Right lobe of liver (tissue), 6 donors: ENCODE results near the gene FAM124B. TPM values are rescaled to one million over a fixed set of nuclear protein-coding genes. Genes with fewer than 3 reads are reported as not detected.

ENCODE experiments used
- ATAC-seq, 4 donors: fragments of 200-7000 bp; cut with Tn5 transposase; one replicate each; pipeline ENCODE4 v1.9.1; 2020; ENCODE audit warnings: mild to moderate bottlenecking in 4 of 4, moderate library complexity in 4 of 4
- DNase-seq, 3 donors: peaks; one replicate each; pipeline ENCODE4 v3.0.0-alpha.2; 2020
- H3K27ac ChIP-seq, 3 donors: fragments of 200-600 bp; one replicate each; pipeline ENCODE4 v1.8.0; 2022
- H3K27me3 ChIP-seq, 2 donors: fragments of 200-600 bp; one replicate each; pipeline ENCODE4 v1.8.0; 2022
- H3K36me3 ChIP-seq, 4 donors: fragments of 200-600 bp; sonication (generic) in 1 of 4; one replicate each; pipeline versions ENCODE4 v1.5.1 to v1.8.0; 2017 to 2022; ENCODE audit warnings: control low read depth in 1 of 4
- H3K4me1 ChIP-seq, 4 donors: fragments of 200-600 bp; sonication (generic) in 1 of 4; one replicate each; pipeline versions ENCODE4 v1.5.1 to v1.8.0; 2017 to 2022; ENCODE audit warnings: control low read depth in 1 of 4
- H3K4me3 ChIP-seq, 3 donors: fragments of 200-600 bp; one replicate each; pipeline ENCODE4 v1.8.0; 2022
- H3K9me3 ChIP-seq, 4 donors: fragments of 200-600 bp; sonication (generic) in 1 of 4; one replicate each; pipeline versions ENCODE4 v1.5.1 to v1.8.0; 2017 to 2022; ENCODE audit warnings: control low read depth in 1 of 4
- CTCF ChIP-seq, 4 donors: fragments of 200-600 bp in 3 of 4; fragments of 450-650 bp in 1 of 4; IDR thresholded peaks; one replicate each; pipeline versions ENCODE4 v1.5.1 to v1.8.0; 2016 to 2022; ENCODE audit warnings: antibody characterized with exemption in 4 of 4, mild to moderate bottlenecking in 2 of 4
- POLR2A ChIP-seq: fragments of 450-650 bp; IDR thresholded peaks from one replicate; pipeline ENCODE4 v1.6.1; 2017; ENCODE audit warnings: antibody characterized with exemption, mild to moderate bottlenecking
- WGBS: methylation state at CpG from one replicate; pipeline ENCODE4 v1.1.6; 2018; ENCODE audit warnings: low coverage, low lambda C conversion rate; ENCODE audit not compliant: insufficient coverage; ENCODE audit errors: missing lambda C conversion rate; 5-methylcytosine and 5-hydroxymethylcytosine counted together
- intact Hi-C, 2 donors: fragments of 100-400 bp; cut with DNase I; formaldehyde crosslinking; loops; one replicate each; pipeline versions ENCODE4 v1.11.2 to v1.14.1; 2022
- total RNA-seq, 6 experiments: library from RNA; depleted of rRNA in 2 of 6; stranded (reverse); fragments of >200 nt in 2 of 6; fragmentation: NEBNext Ultra II Directional in 3 of 6; extraction: Animal tissue kit (Norgen Biotek cat#: 25700) in 3 of 6; gene quantifications; one replicate each; pipeline versions ENCODE4 v1.1.0 to v1.2.4, GENCODE V29; 2016 to 2023
- donor health status: DM: no; HTN: yes; CAD: no.
- donor health status: DM: no; HTN: no; CAD: no.
- donor health status: DM: no; HTN: no; CAD: no.
- donor health status: DM: no; HTN: yes; CAD: no.
- donor health status: DM: no; HTN: yes; CAD: no.

The FAM124B gene
- total RNA-seq, 6 experiments from 2014 or later: 0.14 to 2.4 (median 0.56) TPM

- H3K27me3 ChIP-seq: no peaks in the 10 kb centered on the region
- H3K4me1 ChIP-seq: no peaks in the 10 kb centered on the region
- DNase-seq: no peak
- no peaks in the 10 kb centered on the region for H3K9me3 ChIP-seq
- H3K4me3 ChIP-seq: no peak overlapping the region
- no peak overlapping the region for H3K27ac ChIP-seq
- ATAC-seq: no peak
- H3K36me3 ChIP-seq: no peaks in the 10 kb centered on the region
- WGBS: 88% methylated on average over 3 of the region's 9 CpGs
- TF ChIP-seq CTCF (IDR thresholded peaks at IDR 0.05) (no peak), POLR2A (no peak)
- intact Hi-C loops: no loop called here
Measured at GRCh38 chr2:224395620-224396390, 6.1 kb downstream of the FAM124B start.

- no peaks in the 10 kb centered on the region for H3K9me3 ChIP-seq
- no peak overlapping the region for H3K27ac ChIP-seq
- TF ChIP-seq CTCF (IDR thresholded peaks at IDR 0.05) (no peak), POLR2A (no peak)
- H3K4me3 ChIP-seq: no peak overlapping the region
- H3K4me1 ChIP-seq: no peaks in the 10 kb centered on the region
- ATAC-seq (no peak), DNase-seq (no peak)
- H3K27me3 ChIP-seq: no peaks in the 10 kb centered on the region
- H3K36me3 ChIP-seq: no peaks in the 10 kb centered on the region
- WGBS: no CpG with 5 or more reads among the region's 3 CpGs
- intact Hi-C loops: no loop called here
Measured at GRCh38 chr2:224393157-224393872, 8.6 kb downstream of the FAM124B start.

DNA sequence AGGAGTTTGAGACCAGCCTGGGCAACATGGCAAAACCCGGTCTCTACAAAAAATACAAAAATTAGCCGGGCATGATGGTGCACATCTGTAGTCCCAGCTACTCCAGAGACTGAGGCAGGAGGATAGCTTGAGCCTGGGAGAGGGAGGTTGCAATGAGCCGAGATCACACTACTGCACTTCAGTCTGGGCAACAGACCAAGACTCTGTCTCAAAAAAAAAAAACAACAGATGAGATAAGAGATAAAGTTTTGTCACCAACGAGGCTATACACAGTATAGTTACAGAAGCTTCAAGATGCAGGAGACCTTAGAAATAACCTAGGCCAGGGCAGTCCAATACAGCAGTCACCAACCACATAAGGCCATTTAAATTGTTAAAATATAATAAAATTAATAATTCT is 9.4 kb downstream of the FAM124B start:
- no peak for ATAC-seq
- intact Hi-C loops: no loop called here

GRCh38 chr2:224389317-224389716 is 12.6 kb downstream of the FAM124B start:
- ATAC-seq: no peak
- 83% methylated on average over 5 of the region's 5 CpGs for WGBS
- no peaks in the 10 kb centered on the region for H3K27me3 ChIP-seq
- H3K36me3 ChIP-seq: no peaks in the 10 kb centered on the region
- no peak for TF ChIP-seq POLR2A
- no peak for TF ChIP-seq CTCF (IDR thresholded peaks at IDR 0.05)
- H3K4me3 ChIP-seq: no peak overlapping the region
- intact Hi-C loops: no loop called here
- no peak for DNase-seq
- H3K9me3 ChIP-seq: no peaks in the 10 kb centered on the region
- no peak overlapping the region for H3K27ac ChIP-seq
- no peaks in the 10 kb centered on the region for H3K4me1 ChIP-seq

More for the DNA sequence above, 9.4 kb downstream of the FAM124B start:
- no peak for TF ChIP-seq CTCF (IDR thresholded peaks at IDR 0.05)
- TF ChIP-seq POLR2A: no peak
- no peak overlapping the region for H3K4me3 ChIP-seq
- H3K9me3 ChIP-seq: no peaks in the 10 kb centered on the region
- no peaks in the 10 kb centered on the region for H3K27me3 ChIP-seq
- no peaks in the 10 kb centered on the region for H3K4me1 ChIP-seq
- WGBS: 57% methylated on average over 4 of the region's 4 CpGs
- H3K36me3 ChIP-seq: no peaks in the 10 kb centered on the region
- no peak for DNase-seq
- no peak overlapping the region for H3K27ac ChIP-seq
